Measurements from ENCODE around the gene FJX1.

FJX1 gene

GRCh38 chr11:35617687-35618496 is at the start of gene FJX1:
TSS of gene FJX1 (plus strand) at chr11:35618460. CDS start at chr11:35618637, 177 bp downstream.
- peak; percentile 41 for DNase-seq (ENCODE audit: low spot score)

- DNase-seq (ENCODE audit: low spot score): no peak
Measured at GRCh38 chr11:35571696-35572095, 46.6 kb upstream of the FJX1 start.

GRCh38 chr11:35579557-35580396 is 38.5 kb upstream of the FJX1 start:
- DNase-seq (ENCODE audit: low spot score): no peak

- no peak for DNase-seq (ENCODE audit: low spot score)
Measured at GRCh38 chr11:35580397-35580781, 37.9 kb upstream of the FJX1 start.

- DNase-seq (ENCODE audit: low spot score): no peak
Measured at GRCh38 chr11:35582033-35582432, 36.2 kb upstream of the FJX1 start.

GRCh38 chr11:35583126-35583525 is 35.1 kb upstream of the FJX1 start:
- no peak for DNase-seq (ENCODE audit: low spot score)

- DNase-seq (ENCODE audit: low spot score): no peak
Measured at GRCh38 chr11:35583843-35584242, 34.4 kb upstream of the FJX1 start.

- no peak for DNase-seq (ENCODE audit: low spot score)
Measured at GRCh38 chr11:35584321-35584720, 33.9 kb upstream of the FJX1 start.

GRCh38 chr11:35585416-35585815 is 32.8 kb upstream of the FJX1 start:
- DNase-seq (ENCODE audit: low spot score): no peak

GRCh38 chr11:35586222-35586621 is 32.0 kb upstream of the FJX1 start:
- DNase-seq (ENCODE audit: low spot score): no peak

GRCh38 chr11:35587972-35588371 is 30.3 kb upstream of the FJX1 start:
- no peak for DNase-seq (ENCODE audit: low spot score)

- DNase-seq (ENCODE audit: low spot score): no peak
Measured at GRCh38 chr11:35588627-35589026, 29.6 kb upstream of the FJX1 start.

- DNase-seq (ENCODE audit: low spot score): no peak
Measured at GRCh38 chr11:35589281-35589680, 29.0 kb upstream of the FJX1 start.

- DNase-seq (ENCODE audit: low spot score): no peak
Measured at GRCh38 chr11:35590412-35590811, 27.8 kb upstream of the FJX1 start.

GRCh38 chr11:35593143-35593542 is 25.1 kb upstream of the FJX1 start:
- no peak for DNase-seq (ENCODE audit: low spot score)

- DNase-seq (ENCODE audit: low spot score): no peak
Measured at GRCh38 chr11:35594680-35595079, 23.6 kb upstream of the FJX1 start.

- DNase-seq (ENCODE audit: low spot score): no peak
Measured at GRCh38 chr11:35598254-35599125, 19.8 kb upstream of the FJX1 start.

GRCh38 chr11:35600331-35600838 is 17.9 kb upstream of the FJX1 start:
- DNase-seq (ENCODE audit: low spot score): no peak

GRCh38 chr11:35602160-35602793 is 16.0 kb upstream of the FJX1 start:
- no peak for DNase-seq (ENCODE audit: low spot score)

GRCh38 chr11:35602979-35603378 is 15.3 kb upstream of the FJX1 start:
- no peak for DNase-seq (ENCODE audit: low spot score)

- DNase-seq (ENCODE audit: low spot score): no peak
Measured at GRCh38 chr11:35605706-35606105, 12.6 kb upstream of the FJX1 start.

- DNase-seq (ENCODE audit: low spot score): no peak
Measured at GRCh38 chr11:35606206-35606605, 12.1 kb upstream of the FJX1 start.

Data from HuH-7 (cell line).